Breast epithelium (tissue), 3 donors: ENCODE measurements around the gene CDK5RAP2.

Experiments
- CTCF ChIP-seq, 3 donors: fragments of 450-650 bp; IDR thresholded peaks; one replicate each; pipeline ENCODE4 v1.5.1; 2016 to 2017; ENCODE audit warnings: antibody characterized with exemption in 3 of 3, mild to moderate bottlenecking in 3 of 3, moderate library complexity in 3 of 3
- POLR2A ChIP-seq: fragments of 450-650 bp; IDR thresholded peaks from one replicate; pipeline ENCODE4 v1.6.1; 2016; ENCODE audit warnings: antibody characterized with exemption, mild to moderate bottlenecking, moderate library complexity
- POLR2AphosphoS5 ChIP-seq, 3 donors: sonication (generic); formaldehyde crosslinking; IDR thresholded peaks; one replicate each; pipeline ENCODE4 v1.6.1; 2017; ENCODE audit warnings: antibody characterized with exemption in 3 of 3

DNA sequence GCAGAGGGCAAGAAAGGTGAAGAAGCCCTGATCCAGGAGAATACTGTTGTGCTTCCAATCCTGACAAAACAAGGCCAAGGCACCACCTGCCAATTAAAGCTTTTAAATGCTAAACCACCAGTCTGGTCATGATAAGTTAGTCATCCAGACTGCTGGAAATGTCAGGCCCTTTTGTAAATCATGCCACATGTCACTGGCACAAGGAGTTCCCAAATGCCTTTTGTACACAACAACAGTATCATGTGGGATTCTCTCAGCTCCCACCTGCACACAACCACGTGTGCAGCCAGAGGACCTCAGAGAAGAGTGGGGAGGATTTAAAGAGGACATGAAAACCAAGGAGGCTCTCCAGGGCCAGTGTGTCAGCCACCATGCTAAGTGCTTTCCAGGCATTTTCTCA, 99.3 kb downstream of the CDK5RAP2 start:
- TF ChIP-seq CTCF (IDR thresholded peaks at IDR 0.05) (no peak), POLR2AphosphoS5 (IDR thresholded peaks at IDR 0.05) (no peak), POLR2A (no peak)
